Glutamatergic neuron (in vitro differentiated cells): ENCODE measurements around the gene ZMYND19. TPM values are rescaled to one million over a fixed set of nuclear protein-coding genes. Genes with fewer than 3 reads are reported as not detected.
A peak's percentile ranks its signal among the peaks of the same experiment; 100 is the strongest.
"Not testable (repeated sequence)": the region's sequence is repeated elsewhere in the genome, so short reads cannot be mapped to it uniquely, and the experiment has no call there.

ENCODE experiments used
- DNase-seq: peaks from one replicate; pipeline ENCODE4 v3.0.0; 2022
- H3K27ac Mint-ChIP-seq: one replicate; pipeline ENCODE4 v1.8.0; 2020; ENCODE audit warnings: mild to moderate bottlenecking, mixed read lengths, inconsistent platforms; ENCODE audit not compliant: unreplicated experiment
- H3K27me3 Mint-ChIP-seq: one replicate; pipeline ENCODE4 v1.8.0; 2020; ENCODE audit warnings: mild to moderate bottlenecking, moderate library complexity, mixed read lengths, inconsistent platforms; ENCODE audit not compliant: unreplicated experiment
- H3K36me3 Mint-ChIP-seq: one replicate; pipeline ENCODE4 v1.8.0; 2020; ENCODE audit warnings: mild to moderate bottlenecking, mixed read lengths, inconsistent platforms; ENCODE audit not compliant: unreplicated experiment
- H3K4me1 Mint-ChIP-seq: one replicate; pipeline ENCODE4 v1.8.0; 2020; ENCODE audit warnings: mild to moderate bottlenecking, low read depth, mixed read lengths, inconsistent platforms; ENCODE audit not compliant: unreplicated experiment
- H3K4me3 Mint-ChIP-seq: one replicate; pipeline ENCODE4 v1.8.0; 2020; ENCODE audit warnings: mild to moderate bottlenecking, mixed read lengths, inconsistent platforms; ENCODE audit not compliant: unreplicated experiment
- H3K9me3 Mint-ChIP-seq: one replicate; pipeline ENCODE4 v1.8.0; 2020; ENCODE audit warnings: mild to moderate bottlenecking, moderate library complexity, mixed read lengths, inconsistent platforms; ENCODE audit not compliant: unreplicated experiment
- total RNA-seq: library from RNA; stranded (reverse); fragmentation: NEBNext Ultra II Directional; extraction: Animal tissue kit (Norgen Biotek cat#: 25700); gene quantifications from one replicate; pipeline ENCODE4 v1.2.1, GENCODE V29; 2021; ENCODE audit not compliant: unreplicated experiment
- TF ChIP-seq, protein P1 (sequence below): fragments of 200-600 bp; sonication (generic); IDR thresholded peaks from one replicate; pipeline ENCODE4 v1.5.0; 2021; ENCODE audit not compliant: partially characterized antibody, unreplicated experiment

ZMYND19 gene
- total RNA-seq, 1 donor from 2014 or later = 33.9 TPM

- Mint-ChIP-seq H3K4me1 (peaks cover 7% of the 10 kb centered on the region), H3K4me3 (peak within 1 kb of the TSS; percentile 91), H3K27ac (peak within 1 kb of the TSS; percentile 62), H3K9me3 (peaks cover 8% of the 10 kb centered on the region), H3K27me3 (peaks cover 14% of the 10 kb centered on the region), H3K36me3 (peaks cover 4% of the 10 kb centered on the region)
- TF ChIP-seq, protein P1, sequence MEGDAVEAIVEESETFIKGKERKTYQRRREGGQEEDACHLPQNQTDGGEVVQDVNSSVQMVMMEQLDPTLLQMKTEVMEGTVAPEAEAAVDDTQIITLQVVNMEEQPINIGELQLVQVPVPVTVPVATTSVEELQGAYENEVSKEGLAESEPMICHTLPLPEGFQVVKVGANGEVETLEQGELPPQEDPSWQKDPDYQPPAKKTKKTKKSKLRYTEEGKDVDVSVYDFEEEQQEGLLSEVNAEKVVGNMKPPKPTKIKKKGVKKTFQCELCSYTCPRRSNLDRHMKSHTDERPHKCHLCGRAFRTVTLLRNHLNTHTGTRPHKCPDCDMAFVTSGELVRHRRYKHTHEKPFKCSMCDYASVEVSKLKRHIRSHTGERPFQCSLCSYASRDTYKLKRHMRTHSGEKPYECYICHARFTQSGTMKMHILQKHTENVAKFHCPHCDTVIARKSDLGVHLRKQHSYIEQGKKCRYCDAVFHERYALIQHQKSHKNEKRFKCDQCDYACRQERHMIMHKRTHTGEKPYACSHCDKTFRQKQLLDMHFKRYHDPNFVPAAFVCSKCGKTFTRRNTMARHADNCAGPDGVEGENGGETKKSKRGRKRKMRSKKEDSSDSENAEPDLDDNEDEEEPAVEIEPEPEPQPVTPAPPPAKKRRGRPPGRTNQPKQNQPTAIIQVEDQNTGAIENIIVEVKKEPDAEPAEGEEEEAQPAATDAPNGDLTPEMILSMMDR = peak; percentile 69
- peak; percentile 94 for DNase-seq
These were observed 38.9 kb downstream of the ZMYND19 start, which contains the start of gene MRPL41 for GRCh38 chr9:137551264-137552021. Gene MRPL41, plus strand, starts transcription at chr9:137551879. Its CDS starts 203 bp downstream, at chr9:137552082.

- not testable (repeated sequence) for H3K4me1 Mint-ChIP-seq, H3K36me3 Mint-ChIP-seq, H3K9me3 Mint-ChIP-seq, DNase-seq
- H3K4me3 Mint-ChIP-seq = peak overlapping the region; percentile 82
- peak overlapping the region; percentile 52 for H3K27ac Mint-ChIP-seq
- H3K27me3 Mint-ChIP-seq = peaks cover 14% of the 10 kb centered on the region
These were observed 39.4 kb downstream of the ZMYND19 start for GRCh38 chr9:137550958-137551263.

DNA sequence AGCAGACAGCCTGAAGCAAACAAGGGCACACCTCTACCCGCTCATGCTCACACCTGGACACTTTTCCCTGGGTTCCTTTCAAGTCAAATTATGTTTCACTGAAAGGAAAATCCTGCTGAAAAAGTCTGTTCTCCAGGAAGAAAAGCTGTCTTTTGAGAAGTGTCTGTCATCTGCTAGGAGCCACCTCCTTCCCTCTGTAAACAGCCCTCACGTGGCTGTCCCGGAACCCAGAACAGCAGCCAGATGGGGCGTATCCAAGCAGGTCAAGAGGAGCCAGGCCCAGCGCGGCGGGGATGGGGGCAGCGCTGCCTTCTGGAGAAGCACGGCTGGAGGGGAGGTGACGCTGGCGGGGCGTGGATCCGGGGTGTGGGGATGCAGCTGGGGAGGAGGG is 40.1 kb downstream of the ZMYND19 start, which contains the start of gene PNPLA7:
Gene PNPLA7 (minus strand): TSS at position 172 of the 391 bp plus-strand sequence. CDS start 205 bp downstream, outside the sequence.
- DNase-seq = peak; percentile 85
- Mint-ChIP-seq H3K36me3 (peaks cover 4% of the 10 kb centered on the region), H3K4me1 (peaks cover 7% of the 10 kb centered on the region), H3K4me3 (peak within 1 kb of the TSS; percentile 82), H3K27ac (peak within 1 kb of the TSS; percentile 90), H3K9me3 (peaks cover 9% of the 10 kb centered on the region), H3K27me3 (peaks cover 14% of the 10 kb centered on the region)
- TF ChIP-seq, protein P1 = no peak

DNA sequence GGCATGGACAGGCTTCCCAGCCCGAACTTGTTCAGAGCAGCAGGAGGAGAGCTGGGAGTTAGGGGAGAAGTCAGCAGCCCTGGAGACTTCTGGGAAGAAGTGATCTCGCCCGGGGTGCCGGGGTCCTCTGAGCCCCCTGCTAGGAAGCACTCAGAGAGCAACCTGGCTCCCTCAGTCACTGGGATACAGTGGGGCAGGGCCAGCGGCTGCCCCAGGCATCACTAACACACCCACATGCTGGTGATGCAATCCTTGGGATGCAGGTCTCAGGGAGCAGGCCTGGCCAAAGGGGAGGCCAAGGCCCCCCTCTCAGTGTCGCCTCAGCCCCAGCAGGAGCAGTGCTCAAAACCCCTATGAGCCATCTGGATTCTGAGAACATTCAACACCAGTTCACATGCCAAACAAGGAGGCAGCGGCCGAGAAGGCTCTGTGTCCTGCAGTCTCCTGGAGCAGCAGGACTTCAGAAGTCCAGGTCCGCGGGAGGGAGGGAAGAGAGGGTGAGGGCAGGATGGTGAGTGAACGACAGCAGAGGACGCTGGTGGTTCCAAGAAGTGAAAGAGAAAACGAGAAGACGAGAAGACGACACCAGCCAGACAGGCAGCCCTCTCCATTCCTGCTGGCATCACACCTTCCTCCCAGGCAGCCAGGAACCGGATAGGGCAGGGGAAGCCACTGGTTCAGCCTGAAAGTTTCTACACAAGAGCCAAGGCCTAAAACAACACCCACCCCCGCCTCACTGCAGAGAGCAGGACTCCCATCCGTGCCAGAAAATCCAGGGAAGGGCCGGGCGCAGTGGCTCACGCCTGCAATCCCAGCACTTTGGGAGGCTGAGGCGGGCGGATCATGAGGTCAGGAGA is 42.4 kb downstream of the ZMYND19 start:
- H3K4me1 Mint-ChIP-seq = peaks cover 7% of the 10 kb centered on the region
- DNase-seq = no peak
- H3K4me3 Mint-ChIP-seq = no peak overlapping the region
- H3K36me3 Mint-ChIP-seq = peaks cover 4% of the 10 kb centered on the region
- TF ChIP-seq, protein P1 = no peak
- no peak overlapping the region for H3K27ac Mint-ChIP-seq
- H3K9me3 Mint-ChIP-seq = peaks cover 9% of the 10 kb centered on the region
- H3K27me3 Mint-ChIP-seq = peaks cover 15% of the 10 kb centered on the region

DNA sequence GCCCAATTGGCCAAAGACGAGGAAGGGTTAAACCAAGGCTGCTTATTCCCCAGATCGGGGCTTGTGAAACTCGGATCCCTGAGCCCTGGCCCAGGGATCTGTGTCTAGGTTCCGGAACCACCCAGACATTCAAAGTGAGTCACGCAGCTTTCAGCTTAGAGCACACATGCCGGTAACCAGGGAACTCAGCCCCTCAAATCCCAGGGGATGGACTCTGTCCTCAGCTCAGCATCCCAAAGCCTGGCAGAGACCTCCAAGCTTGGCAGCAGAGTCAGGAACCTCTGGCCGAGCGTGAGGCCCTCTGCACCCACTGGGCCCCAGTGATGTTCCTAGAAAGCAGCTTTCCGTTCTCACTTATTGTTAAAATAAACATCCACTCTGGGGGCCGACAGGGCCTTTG is 45.2 kb downstream of the ZMYND19 start:
- Mint-ChIP-seq H3K36me3 (no peaks in the 10 kb centered on the region), H3K27me3 (peaks cover 11% of the 10 kb centered on the region), H3K4me3 (no peak overlapping the region), H3K27ac (no peak overlapping the region), H3K4me1 (peaks cover 8% of the 10 kb centered on the region), H3K9me3 (peaks cover 5% of the 10 kb centered on the region)
- TF ChIP-seq, protein P1 = no peak
- DNase-seq = no peak
